ENCODE results near the gene HSPA12A. TPM values are rescaled to one million over a fixed set of nuclear protein-coding genes. Genes with fewer than 3 reads are reported as not detected.

The HSPA12A gene
- total and polyA plus RNA-seq, 9 of the 15 experiments (the other 6 are each of a cell fraction or from before 2014, with no cell fraction given): 0.01 to 0.18 (median 0.04) TPM; not detected in 4

DNA sequence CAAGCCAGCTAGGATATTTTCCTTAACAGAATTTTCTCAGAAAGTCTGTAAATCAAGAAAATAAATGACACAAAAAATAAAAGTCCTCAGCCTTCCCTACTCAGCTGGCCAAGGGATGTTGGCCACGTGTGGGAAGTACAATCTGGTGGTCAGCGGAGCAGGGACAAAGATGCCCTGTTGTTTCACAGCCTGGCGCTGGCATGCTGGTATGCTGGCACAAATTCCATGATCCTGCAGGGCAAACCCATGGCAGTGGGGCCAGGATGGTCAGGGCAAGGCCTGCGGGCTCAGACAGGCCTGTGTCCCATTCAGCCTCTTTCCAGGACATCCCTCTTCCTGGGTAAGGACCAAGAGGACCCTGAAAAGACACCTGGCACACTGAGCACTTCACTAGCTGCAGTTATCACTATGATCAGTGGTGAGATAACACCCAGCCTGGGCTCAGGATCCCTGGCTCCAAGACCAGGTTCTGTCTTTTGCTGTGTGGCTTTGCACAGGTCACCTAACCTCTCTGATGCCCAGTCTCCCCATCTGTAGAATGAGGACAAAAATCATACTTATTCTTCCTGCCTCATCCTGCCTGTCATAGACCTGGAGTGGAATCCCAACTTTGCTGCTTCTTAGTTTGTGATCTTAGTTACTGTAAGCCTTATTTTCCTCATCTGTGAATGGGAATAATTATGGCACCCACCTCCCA lies 10.8 kb upstream of the HSPA12A start:
- WGBS (ENCODE audit: insufficient coverage, low coverage, missing lambda C conversion rate): 0% methylated on average over 3 of the region's 4 CpGs
- POLR2A ChIA-PET: no interaction called here
- ATAC-seq (no peak), FAIRE-seq (no peak), DNase-seq (ENCODE audit: extremely low read depth in 1 of 4, low spot score in 3 of 4) (no peak)
- H3K27me3 ChIP-seq (ENCODE audit: control insufficient read depth in 2 of 2, insufficient read depth in 2 of 2, low read length in 2 of 2): no peaks in the 10 kb centered on the region; a peak in 1 of 5 replicates
- CTCF ChIA-PET (ENCODE audit: low intra/inter-chr PET ratio): no interaction called here
- no peaks in the 10 kb centered on the region for H3K9me1 ChIP-seq (ENCODE audit: control insufficient read depth, insufficient read depth, low read length)
- no peaks in the 10 kb centered on the region for H3K9me3 ChIP-seq (replicated peaks; ENCODE audit: control insufficient read depth, insufficient read depth, low read depth, low read length)
- no peaks in the 10 kb centered on the region for H3K4me1 ChIP-seq (replicated peaks in 1 of 2; ENCODE audit: control insufficient read depth in 2 of 2, insufficient read depth in 2 of 2, low read length in 2 of 2)
- TF ChIP-seq RBM25 (IDR thresholded peaks at IDR 0.05; ENCODE audit: low read depth, low read length, severe bottlenecking) (peak; percentile 81), ZFP36 (IDR thresholded peaks at IDR 0.05; ENCODE audit: low read depth, low read length, partially characterized antibody) (peak; percentile 55), CSDE1 (IDR thresholded peaks at IDR 0.05) (no peak)
- TF ChIP-seq, protein P1, sequence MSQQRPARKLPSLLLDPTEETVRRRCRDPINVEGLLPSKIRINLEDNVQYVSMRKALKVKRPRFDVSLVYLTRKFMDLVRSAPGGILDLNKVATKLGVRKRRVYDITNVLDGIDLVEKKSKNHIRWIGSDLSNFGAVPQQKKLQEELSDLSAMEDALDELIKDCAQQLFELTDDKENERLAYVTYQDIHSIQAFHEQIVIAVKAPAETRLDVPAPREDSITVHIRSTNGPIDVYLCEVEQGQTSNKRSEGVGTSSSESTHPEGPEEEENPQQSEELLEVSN (IDR thresholded peaks at IDR 0.05; ENCODE audit: borderline replicate concordance in 1 of 2, extremely low read depth in 1 of 2, insufficient read depth in 1 of 2, insufficient read length in 1 of 2, low read depth in 1 of 2, low read length in 1 of 2, poor library complexity in 1 of 2, severe bottlenecking in 1 of 2): no peak
- intact Hi-C loops (cut with micrococcal nuclease) (no loop called here), in situ Hi-C loops (cut with MboI) (no loop called here)
- H3K79me2 ChIP-seq (ENCODE audit: control insufficient read depth, insufficient read depth, low read length): no peaks in the 10 kb centered on the region
- H2AFZ ChIP-seq (ENCODE audit: low read depth, low read length): no peak overlapping the region
- no peak overlapping the region for H3K9ac ChIP-seq (ENCODE audit: insufficient read depth in 1 of 2, low read depth in 2 of 2, low read length in 2 of 2)
- H3K27ac ChIP-seq (ENCODE audit: extremely low read depth, low read depth, low read length): no peak overlapping the region
- no peaks in the 10 kb centered on the region for H3K36me3 ChIP-seq (ENCODE audit: control insufficient read depth, insufficient read depth, low read length)
- H3K4me2 ChIP-seq (ENCODE audit: insufficient read depth, low read length): no peak overlapping the region
- BruUV-seq (replicated peaks): no TSS peak
- no peak overlapping the region for H3K4me3 ChIP-seq
- no peaks in the 10 kb centered on the region for H4K20me1 ChIP-seq (replicated peaks; ENCODE audit: control insufficient read depth, insufficient read depth, low read length)

Measured in K562 (cell line).